ELF-1 (cell line): ENCODE data around the gene OR52E2.
"Not testable (repeated sequence)": the region's sequence is repeated elsewhere in the genome, so short reads cannot be mapped to it uniquely, and the experiment has no call there.

Source experiments
- DNase-seq: peaks from one replicate; pipeline ENCODE4 v3.0.0-alpha.2; 2016; ENCODE audit warnings: low read depth, low spot score

OR52E2 gene

DNA sequence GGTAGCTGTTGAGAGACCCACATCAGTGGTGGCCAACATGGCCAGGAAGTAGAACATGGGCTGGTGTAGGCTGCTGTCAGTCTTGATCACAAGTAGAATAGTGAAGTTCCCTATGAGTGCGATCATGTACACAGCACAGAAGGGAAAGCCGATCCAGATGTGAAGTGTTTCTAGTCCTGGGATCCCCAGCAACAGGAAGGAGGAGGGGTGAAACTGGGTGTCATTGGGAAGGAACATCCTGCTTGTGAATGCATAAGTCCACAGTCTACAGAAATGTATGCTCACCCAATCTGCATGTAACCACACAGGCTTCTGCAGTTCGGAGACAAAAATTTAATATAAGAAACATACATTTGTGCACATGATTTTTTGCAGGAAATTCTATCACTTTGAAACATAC, at the start of gene OR52E2:
OR52E2 (minus strand) TSS at position 237 of the 400 bp plus-strand sequence; CDS start at position 237, 0 bp downstream.
- DNase-seq, result no peak

DNA sequence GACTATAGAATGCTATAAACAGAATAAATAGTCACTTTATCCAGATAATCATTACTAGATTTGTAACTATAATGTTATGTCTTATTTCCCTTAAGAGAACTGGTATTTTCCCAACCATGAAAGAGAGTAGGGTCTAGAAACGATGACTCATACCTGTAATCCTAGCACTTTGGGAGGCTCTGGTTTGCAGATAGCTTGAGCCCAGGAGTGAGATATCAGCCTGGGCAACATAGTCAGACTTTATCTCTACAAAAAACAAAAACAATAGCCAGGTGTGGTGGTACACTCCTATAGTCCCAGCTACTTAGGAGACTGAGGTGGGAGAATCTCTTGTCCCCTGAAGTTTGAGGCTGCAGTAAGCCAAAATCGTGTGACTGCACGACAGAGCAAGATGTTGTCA, 47.9 kb upstream of the OR52E2 start:
- DNase-seq, result no peak

DNA sequence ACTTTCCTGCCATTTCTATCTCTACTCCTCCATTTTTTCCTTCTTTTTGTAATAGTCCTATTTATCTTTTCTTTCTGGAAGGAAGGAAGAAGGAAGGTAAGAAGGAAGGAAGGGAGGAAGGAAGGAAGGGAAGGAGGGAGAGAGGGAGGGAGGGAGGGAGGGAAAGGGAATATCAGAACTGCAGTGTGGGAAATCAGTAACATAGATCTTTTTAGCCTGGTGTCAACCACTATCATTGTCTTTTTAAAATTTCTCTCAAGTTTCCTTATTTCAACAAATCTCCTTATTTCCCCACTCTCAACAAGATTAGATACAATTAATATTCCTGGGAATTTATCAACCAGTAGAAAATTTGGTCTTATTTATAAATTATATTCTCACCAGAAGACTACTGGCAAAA, 43.6 kb upstream of the OR52E2 start:
- no peak for DNase-seq

DNA sequence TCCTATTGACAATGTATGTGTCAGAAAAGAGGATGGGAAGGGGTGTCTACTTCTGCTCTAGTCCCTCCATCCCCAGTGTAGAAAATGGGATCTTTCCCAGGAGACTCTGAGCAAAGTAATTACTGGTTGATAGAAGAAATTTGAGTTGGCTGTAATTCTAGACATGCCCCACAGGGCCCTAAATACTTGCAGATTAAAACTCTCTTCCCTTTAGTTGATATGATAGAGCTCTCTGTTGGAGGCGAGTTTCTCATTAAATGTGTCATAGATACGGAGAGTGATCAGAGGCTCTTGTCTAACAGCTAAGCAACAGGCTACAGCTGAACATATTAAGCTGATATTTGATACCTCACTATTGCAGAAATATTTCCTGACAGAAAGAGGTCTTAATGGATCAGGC, 42.8 kb upstream of the OR52E2 start:
- no peak for DNase-seq

DNA sequence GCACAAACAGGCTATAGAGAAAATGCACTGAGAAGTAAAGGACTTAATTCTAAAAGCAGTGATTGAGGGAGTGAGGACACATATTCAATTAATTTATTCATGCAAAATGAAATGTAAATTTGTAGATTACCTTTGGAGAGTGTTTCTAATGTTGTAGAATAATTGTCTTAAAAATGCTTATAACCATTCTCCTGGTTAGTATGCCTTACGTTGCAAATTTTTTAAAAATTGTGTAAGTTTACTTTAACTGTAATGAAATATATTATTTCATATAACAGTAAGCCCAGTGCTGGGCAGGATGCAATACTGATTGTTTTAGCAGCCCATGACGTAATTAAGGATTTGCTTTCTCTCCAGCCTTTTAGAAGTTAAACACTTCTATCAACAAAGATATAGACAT, 36.6 kb upstream of the OR52E2 start:
- no peak for DNase-seq

DNA sequence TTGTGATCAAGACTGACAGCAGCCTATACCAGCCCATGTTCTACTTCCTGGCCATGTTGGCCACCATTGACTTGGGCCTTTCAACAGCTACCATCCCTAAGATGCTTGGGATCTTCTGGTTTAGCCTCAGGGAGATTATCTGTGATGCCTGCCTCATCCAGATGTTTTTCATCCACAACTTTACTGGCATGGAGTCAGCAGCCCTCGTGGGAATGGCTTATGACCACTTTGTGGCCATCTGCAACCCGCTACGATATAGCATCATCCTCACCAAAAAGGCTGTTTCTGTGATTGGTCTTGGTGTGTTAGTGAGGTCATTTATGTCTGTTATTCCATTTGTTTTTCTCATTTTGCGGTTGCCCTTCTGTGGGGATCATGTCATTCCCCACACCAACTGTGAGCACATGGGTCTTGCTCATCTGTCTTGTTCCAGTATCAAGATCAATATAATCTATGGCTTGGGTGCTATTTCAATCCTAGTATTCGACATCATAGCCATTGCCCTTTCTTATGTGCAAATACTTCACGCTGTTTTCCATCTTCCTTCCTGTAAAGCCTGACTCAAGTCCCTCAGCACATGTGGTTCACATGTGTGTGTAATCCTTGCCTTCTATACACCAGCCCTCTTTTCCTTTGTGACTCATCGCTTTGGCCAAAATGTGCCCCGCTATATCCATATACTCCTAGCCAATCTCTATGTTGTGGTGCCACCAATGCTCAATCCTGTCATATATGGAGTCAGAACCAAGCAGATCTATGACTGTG, 33.6 kb upstream of the OR52E2 start:
- no peak for DNase-seq

DNA sequence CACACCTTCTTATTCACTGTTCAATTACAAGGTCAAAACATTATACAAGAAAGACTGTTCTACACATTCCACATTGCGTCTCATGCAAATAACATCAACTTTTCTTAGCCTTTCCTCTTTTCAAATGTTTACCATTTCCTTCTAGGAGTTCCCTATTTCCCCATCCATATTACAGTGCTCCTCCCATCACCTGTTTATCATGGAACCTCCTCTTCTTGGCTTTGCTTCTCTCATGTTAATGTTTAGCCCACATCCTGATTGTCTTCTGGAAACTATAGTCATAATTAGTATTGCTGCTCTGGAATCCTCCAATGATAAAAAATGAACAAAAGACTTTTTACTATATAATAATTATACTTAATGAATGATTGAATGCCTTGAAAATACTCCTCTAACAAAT, 31.2 kb upstream of the OR52E2 start:
- DNase-seq, result no peak

DNA sequence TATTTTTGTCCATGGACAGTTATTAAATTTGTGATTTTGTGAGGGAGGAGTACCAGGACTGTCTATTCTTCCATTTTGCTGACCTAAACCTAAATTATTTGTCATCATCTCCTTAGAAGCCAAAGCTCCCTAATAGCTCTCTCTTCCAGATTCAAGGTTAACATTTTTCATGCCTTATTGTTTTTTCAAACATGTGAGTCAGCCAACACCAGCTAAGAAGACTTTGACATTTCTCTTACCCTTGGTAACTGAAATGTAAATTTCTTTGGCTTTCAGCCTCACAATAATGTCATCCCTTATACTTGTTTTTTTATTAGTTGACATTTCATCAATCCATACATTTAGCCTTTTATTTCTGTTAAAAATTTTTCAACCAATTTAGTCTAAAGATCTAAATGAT, 29.1 kb upstream of the OR52E2 start:
- no peak for DNase-seq

DNA sequence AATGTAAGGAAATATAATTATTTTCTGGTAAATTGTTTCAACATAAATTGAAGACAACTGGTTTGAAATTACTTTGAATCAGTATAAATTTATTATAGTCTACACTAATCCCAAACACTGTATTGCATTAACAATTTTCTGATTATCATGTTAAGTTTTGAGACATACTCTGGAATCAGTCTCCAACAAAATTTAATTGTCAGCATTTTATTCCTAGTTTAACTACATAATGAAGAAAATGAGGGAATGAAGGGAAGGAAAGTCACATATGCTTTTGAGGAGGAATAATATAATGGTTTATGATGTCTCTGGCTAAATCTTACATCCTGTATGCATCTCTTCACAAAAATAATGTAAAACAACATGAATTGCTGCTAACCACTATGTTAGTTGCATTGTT, 24.2 kb upstream of the OR52E2 start:
- DNase-seq, result no peak

DNA sequence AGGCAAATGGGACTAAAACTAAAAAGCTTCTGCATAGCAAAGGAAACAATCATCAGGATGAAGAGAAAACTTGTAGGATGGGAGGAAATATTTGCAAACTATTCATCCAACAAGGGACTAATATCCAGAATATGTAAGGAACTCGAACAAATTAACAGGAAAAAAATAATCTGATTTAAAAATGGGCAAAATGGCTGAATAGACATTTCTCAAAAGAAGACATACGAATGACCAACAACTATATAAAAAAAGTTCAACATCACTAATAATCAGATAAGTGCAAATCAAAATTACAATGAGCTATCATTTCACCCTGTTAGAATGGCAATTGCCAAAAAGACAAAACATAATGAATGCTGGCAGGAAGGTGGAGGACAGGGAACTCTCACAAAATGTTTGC, 22.0 kb upstream of the OR52E2 start:
- DNase-seq, result no peak

DNA sequence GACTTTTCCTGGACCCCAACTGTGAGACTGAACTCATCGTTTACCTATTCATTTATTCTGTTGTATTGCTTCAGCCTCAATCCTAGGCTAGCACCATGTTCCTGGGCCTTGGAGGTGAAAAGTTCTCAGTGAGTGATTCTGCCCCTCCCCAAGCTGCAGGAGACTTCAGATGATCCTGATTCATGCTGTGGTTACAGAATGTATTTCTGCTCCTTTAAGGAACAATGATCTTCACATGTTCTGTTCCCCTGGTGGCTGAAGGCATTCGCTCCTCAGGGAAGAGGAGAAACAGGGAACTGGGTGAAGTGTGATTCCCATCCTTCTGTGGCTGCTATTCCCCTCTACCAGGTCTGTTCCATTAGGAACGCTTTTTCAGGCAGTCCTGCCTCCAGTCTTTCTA, 12.4 kb upstream of the OR52E2 start:
- no peak for DNase-seq

DNA sequence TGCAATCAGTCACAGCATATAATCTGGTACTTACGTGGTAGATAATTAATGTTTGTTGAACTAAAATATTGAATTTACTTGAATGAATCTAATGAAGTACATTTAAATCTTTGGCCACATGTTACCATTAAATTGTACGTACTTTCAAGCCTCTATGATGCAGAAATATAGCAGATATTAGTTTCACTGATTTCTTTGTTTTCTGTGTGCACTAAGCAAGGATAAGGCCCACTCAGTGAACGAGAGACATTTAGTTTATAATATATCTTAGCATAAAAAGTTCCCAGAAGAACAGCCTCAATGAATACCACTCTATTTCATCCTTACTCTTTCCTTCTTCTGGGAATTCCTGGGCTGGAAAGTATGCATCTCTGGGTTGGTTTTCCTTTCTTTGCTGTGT, 9.8 kb upstream of the OR52E2 start, which contains the start of gene OR52E1:
OR52E1 (plus strand) TSS at position 301 of the 400 bp plus-strand sequence.
- DNase-seq, result no peak

DNA sequence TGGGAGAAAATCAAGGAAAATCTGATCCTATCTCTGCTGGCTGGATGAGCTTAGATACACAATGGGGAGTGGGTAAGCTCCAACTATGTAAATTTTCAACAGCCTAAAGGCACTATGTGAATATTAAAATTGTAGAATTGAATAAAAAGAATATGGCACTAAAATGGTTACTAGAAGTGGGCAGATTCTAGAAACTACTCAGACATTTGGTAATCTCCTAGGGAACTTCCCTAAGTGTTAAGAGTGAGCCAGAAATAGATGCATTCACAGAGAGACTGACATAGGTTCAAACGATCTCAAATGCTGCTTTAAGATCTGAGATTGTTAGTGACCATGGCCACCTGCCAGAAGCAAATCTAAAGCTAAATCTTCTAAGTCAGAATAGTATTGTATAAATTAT, 5.6 kb upstream of the OR52E2 start:
- DNase-seq, result no peak

DNA sequence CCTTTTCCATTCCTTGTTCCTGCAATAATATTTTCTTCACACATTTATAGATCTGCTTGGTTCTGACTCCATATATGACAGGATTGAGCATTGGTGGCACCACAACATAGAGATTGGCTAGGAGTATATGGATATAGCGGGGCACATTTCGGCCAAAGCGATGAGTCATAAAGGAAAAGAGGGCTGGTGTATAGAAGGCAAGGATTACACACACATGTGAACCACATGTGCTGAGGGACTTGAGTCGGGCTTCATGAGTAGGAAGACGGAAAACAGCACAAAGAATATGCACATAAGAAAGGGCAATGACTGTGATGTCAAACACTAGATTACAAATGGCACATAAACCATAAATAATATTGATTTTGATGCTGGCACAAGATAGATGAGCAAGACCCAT, 748 bp downstream of the OR52E2 start:
- DNase-seq, result not testable (repeated sequence)

DNA sequence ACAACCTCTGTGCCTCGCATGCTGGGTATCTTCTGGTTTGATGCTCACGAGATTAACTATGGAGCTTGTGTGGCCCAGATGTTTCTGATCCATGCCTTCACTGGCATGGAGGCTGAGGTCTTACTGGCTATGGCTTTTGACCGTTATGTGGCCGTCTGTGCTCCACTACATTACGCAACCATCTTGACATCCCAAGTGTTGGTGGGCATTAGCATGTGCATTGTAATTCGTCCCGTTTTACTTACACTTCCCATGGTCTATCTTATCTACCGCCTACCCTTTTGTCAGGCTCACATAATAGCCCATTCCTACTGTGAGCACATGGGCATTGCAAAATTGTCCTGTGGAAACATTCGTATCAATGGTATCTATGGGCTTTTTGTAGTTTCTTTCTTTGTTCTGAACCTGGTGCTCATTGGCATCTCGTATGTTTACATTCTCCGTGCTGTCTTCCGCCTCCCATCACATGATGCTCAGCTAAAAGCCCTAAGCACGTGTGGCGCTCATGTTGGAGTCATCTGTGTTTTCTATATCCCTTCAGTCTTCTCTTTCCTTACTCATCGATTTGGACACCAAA, 12.6 kb downstream of the OR52E2 start:
- no peak for DNase-seq

DNA sequence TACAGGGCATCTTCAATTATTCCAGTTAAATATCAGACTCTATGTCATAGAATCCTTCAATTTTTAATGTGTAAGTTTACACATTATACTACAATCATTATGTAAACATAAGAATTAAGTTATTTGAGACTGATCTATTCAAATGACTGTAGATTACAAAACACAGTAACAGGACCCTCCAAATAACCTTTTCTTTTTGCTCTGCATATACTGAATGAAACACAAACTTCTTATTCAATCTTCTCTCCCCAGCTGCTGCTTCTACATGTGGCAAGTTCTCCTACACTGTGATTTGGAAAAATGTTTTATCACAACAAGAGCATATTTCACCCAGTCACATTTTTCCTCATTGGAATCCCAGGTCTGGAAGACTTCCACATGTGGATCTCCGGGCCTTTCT, 13.2 kb downstream of the OR52E2 start, which contains the start of gene OR52J3:
OR52J3 (plus strand) TSS at position 301 of the 400 bp plus-strand sequence; CDS start at position 301, 0 bp downstream.
- no peak for DNase-seq

DNA sequence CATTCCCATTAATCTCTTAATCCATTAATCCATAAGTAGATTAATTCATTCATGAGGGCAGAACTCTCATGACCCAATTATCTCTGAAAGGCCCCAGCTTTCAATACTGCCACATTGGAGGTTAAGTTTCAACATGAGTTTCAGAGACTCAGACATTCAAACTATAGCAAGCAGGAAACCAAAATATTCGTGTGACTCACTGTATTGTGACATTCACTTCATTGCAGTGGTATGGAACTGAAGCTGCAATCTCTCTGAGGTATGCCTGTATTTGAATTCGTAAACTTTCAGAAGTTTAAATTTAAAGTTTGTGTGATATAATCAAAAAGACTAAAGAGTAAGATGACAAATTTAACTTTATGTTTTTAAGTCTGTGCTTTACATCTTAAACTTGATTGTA, 16.0 kb downstream of the OR52E2 start:
- DNase-seq, result no peak

DNA sequence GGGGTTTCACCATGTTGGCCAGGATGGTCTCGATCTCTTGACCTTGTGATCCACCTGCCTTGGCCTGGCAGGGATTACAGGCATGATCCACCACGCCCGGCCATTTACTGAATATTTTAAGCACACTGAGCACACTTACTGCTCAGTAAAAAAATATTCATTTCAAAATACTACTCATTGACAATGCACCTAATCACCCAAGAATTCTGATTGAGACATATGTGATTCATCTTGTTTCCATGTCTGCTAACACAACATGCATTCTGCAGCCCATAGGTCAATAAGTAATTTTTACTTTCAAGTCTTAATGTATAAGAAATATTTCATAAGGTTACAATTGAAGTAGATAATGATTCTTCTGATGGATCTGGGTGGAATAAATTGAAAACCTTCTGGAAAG, 17.3 kb downstream of the OR52E2 start:
- no peak for DNase-seq

DNA sequence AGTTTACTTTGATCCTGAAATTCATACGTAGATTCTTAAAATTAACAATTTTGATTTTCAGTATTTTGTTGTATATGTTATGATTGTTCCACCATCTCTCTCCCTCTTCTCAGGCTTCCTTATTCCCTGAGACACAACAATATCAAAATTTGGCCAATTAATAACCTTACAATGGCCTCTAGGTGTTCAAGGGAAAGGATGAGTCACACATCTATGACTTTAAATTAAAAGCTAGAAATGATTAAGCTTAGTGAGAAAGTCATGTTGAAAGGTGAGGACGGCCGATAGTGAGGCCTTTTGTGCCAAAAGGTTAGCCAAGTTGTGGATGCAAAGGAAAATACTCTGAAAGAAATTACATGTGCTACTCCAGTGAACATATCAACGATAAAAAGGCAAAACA, 18.6 kb downstream of the OR52E2 start:
- DNase-seq, result no peak

DNA sequence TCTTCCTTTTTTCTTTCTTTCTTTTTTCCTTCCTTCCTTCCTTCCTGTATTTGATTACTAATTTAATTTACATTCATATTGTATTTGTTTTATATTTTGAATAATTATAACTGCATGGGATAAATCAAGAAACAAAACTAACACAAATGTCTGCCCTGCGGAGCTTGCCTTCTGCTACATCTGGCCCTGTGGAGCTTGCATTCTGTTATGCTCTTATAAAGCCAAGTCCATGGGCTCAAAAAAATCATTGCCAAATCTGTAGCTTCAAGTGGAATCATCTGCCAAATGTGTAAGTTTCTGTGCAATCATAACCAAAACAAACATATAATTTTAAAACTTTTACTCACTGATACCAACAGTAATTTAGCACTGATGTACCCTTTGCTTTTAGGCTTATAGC, 21.1 kb downstream of the OR52E2 start:
- DNase-seq, result no peak

DNA sequence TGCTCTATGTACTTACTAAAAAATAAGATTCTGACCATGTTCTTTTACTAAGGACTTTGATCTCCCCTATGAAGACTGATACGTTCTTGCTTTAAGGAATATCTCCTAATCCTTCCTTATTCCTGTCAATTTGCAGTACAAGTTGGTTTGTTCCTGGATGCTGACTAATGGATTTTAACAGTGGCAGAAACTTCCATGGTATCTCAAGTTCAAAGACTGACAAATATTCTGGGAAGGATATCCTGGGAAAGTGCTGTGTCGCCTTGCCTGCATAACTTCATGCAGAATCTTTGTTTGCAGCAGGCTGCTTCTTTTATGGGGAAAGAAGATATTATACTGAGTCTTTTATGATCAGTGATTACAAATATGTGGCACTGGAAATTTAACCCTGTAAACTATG, 21.5 kb downstream of the OR52E2 start:
- no peak for DNase-seq

DNA sequence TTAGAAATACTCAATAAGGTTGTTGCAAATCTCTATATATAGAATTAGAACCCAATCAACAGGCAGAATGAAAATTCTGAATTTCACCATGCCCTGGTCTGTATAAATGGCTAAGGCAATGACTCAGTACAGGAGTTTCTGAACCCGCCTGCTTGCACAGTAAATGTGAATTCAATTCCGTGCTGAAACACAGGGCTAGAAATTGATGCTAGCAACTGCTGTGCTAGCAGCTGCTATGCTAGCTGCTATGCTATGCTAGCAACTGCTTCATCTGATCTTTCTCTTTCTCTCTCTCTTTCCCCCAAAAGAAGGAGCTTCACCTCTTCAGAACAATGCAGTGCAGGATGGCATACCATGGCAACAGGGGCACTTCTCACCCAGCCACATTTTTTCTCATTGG, 22.8 kb downstream of the OR52E2 start:
- no peak for DNase-seq

DNA sequence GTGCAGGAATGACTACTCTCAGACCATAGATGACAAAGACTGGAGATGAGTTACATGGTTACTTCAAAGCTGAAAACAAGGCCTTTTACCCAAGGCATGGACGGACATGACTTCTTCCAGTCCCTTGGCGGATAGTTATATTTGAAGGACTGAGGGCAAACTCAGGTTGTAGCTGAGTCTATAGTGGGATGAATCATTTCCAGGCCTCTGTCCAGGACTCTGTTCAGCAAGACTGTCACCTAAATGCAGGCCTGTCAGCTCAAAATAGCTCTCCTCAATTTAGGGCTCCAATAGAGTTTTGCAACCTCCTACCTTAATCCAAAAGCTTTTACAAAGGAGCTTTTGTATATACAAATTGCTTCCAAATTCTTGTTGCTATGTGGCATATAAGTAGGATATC, 37.4 kb downstream of the OR52E2 start:
- no peak for DNase-seq
